ENCODE results near the gene NEGR1.

- TF ChIP-seq CTCF (IDR thresholded peaks at IDR 0.05), result no peak
- TF ChIP-seq ZFX (IDR thresholded peaks at IDR 0.05; ENCODE audit: borderline replicate concordance), result no peak
Observed at GRCh38 chr1:72094209-72094608, 188.1 kb downstream of the NEGR1 start.

Measured in 22Rv1 (cell line).